GM20000 (cell line): Measurements from ENCODE around the gene SLC6A1.

Experiments
- DNase-seq: peaks from one replicate; pipeline ENCODE4 v3.0.0; 2012; ENCODE audit warnings: low spot score
- CTCF ChIP-seq: IDR thresholded peaks from 2 replicates; pipeline ENCODE4 v1.5.1; 2012; ENCODE audit warnings: mild to moderate bottlenecking, control low read depth; ENCODE audit errors: extremely low read depth, missing control alignments

Gene SLC6A1

GRCh38 chr3:10972072-10972782, 20.3 kb upstream of the SLC6A1 start:
- DNase-seq: no peak
- no peak for TF ChIP-seq CTCF

- no peak for DNase-seq
- TF ChIP-seq CTCF: no peak
Observed at GRCh38 chr3:10973046-10973595, 19.4 kb upstream of the SLC6A1 start.

- DNase-seq: no peak
- no peak for TF ChIP-seq CTCF
Observed at GRCh38 chr3:10974131-10974530, 18.4 kb upstream of the SLC6A1 start.

GRCh38 chr3:10974746-10975375, 17.7 kb upstream of the SLC6A1 start:
- TF ChIP-seq CTCF: no peak

GRCh38 chr3:10975695-10976234, 16.8 kb upstream of the SLC6A1 start:
- no peak for DNase-seq
- TF ChIP-seq CTCF: no peak

More at GRCh38 chr3:10974746-10975375, 17.7 kb upstream of the SLC6A1 start:
- no peak for DNase-seq

GRCh38 chr3:10976770-10977169, 15.8 kb upstream of the SLC6A1 start:
- TF ChIP-seq CTCF: no peak

GRCh38 chr3:10977892-10978510, 14.5 kb upstream of the SLC6A1 start:
- no peak for TF ChIP-seq CTCF
- DNase-seq: no peak

More at GRCh38 chr3:10976770-10977169, 15.8 kb upstream of the SLC6A1 start:
- no peak for DNase-seq
